RCC 7860 (cell line): ENCODE results near the gene BSDC1.
A peak's percentile ranks its signal among the peaks of the same experiment; 100 is the strongest.
"Not testable (repeated sequence)": the region's sequence is repeated elsewhere in the genome, so short reads cannot be mapped to it uniquely, and the experiment has no call there.

ENCODE experiments used
- DNase-seq: peaks from one replicate; pipeline ENCODE4 v3.0.0-alpha.2; 2015; ENCODE audit warnings: low spot score
- FAIRE-seq: peaks from 2 replicates; lab custom pipeline; 2012; peaks lifted over from hg19 to GRCh38; lab: Jason Lieb, UNC

The BSDC1 gene

DNA sequence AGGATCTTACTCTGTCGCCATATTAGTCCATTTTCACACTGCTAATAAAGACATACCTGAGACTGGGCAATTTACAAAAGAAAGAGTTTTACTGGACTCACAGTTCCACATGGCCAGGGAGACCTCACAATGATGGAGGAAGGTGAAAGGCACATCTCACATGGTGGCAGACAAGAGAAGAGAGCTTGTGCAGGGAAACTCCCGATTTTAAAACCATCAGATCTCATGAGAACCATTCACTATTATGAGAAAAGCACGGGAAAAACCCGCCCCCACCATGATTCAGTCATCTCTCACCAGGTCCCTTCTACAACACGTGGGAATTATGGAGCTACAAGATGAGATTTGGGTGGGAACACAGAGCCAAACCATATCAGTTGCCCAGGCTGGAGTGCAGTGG is 2.3 kb upstream of the BSDC1 start:
- FAIRE-seq, DNase-seq: not testable (repeated sequence)

DNA sequence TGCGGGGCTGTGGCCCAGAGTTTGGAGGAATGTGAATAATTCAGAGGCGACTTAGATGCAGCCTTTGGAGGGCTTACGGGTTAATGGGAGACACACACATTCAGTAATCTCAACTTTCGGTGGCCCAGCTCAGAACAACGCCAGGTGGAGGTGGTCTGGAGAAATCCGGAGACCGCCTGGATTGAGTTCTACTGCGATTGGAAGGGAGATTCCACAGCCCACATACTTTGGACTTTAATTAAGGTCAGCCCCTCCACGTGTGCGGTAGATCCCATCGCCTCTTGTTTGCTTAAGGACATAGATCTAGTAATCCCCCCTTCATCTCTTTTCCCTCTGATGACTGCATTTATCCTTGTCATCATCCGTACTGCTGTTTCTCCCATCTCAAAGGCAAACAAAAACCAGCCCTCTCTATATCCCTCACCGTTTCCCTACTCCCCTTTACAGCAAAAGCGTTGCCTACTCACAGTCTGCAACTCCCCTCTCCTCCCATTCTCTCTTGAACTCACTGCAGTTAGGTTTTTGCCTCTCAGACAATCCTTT is 720 bp upstream of the BSDC1 start:
- FAIRE-seq (no peak), DNase-seq (no peak)

DNA sequence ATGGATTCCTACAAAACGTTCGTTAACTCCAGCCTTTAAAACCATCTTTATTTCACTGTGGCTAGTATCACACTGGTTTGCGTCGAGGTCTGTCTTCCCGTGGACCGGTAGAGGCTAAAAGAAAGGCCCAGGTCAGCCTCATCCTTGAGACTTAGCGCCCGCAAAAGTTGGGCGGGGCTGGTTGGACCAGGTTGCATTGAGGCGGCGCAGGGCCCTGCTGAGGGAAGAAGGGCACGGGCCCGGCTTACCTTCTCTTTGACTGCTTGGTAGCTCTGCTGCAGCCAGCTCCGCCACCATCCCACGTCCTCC is 455 bp downstream of the BSDC1 start:
- FAIRE-seq (no peak), DNase-seq (no peak)

DNA sequence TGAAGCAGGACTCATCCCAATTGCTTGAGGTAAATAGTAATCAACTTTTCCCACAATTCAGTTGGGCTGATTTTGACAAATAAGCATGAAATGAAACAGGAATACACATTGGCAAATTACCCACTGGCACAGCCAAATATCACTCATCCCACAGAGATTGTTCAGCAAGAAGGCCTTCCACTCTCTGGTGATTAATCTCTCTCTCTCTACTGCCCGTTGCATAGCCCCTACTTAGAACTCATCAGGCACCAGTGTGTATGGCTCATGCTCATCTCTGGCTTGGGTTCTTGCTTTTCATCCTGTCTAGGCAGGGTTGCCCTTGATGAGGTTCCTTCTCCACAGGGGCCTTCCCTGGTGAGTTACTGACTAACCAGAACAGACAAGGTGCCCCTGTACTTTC is 1.1 kb downstream of the BSDC1 start:
- no peak for FAIRE-seq
- peak; percentile 46 for DNase-seq

DNA sequence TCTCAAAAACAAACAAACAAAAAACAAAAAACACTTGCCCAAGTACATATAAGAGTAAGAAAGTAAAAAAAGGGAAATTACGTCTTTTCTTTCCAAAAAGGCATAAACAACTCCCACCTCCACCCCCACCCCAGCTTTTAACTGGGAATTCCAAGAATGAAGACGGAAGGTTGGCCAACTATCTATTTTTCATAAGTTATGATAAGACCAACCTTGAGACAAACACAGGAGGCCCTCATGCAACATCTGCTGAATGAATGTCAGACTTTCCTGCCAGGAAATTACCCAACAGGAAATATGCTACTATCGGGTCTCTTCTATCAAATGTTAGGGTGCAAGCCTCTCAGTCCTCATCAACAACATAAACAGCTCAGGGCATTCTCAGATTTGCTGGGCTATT is 1.9 kb downstream of the BSDC1 start:
- FAIRE-seq (no peak), DNase-seq (no peak)

DNA sequence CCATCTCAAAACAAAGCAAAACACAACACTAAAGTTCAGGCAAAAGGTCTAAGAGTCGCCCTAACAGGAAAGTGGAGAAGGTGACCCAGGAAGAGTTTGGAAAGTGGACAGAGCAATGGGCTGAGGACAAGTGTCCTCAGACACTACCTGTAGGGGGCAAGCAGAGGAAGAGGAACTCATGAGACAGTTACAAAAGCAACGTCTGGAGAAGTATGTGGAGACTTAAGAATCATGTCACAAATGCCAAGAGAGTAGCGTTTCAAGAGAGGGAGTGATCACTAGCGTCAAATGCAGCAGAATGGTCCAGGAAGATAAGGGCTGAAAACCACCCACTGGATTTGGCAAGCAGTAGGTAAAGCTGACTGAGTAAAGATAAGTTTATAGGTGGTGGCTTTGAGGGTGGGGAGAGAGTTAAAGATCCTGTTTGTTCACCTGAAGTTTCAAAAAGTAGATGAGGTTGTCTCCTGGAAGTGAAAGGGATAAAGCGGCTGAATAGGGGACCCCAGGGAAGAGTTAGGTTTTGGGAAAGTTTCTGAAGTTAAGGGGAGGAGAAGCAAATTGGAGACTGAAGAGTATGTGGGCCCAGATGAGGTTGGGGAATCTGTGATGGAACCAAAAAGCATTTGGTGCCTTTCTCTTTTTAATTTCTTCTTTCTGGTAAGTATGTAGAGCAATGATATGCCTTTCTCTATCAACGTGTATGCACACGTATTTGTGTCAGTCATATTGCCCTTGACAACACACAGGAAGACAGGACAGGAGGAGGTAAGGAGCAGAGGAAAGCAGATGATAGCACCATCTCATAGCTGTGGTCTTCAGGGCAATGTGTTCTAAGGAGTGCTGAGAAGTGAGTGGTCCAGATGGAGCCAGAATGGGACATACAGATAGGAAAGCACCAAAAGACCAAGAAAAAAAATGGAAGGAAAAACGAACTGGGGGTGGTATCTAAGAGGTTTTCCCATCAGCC is 3.1 kb downstream of the BSDC1 start:
- DNase-seq (no peak), FAIRE-seq (no peak)

DNA sequence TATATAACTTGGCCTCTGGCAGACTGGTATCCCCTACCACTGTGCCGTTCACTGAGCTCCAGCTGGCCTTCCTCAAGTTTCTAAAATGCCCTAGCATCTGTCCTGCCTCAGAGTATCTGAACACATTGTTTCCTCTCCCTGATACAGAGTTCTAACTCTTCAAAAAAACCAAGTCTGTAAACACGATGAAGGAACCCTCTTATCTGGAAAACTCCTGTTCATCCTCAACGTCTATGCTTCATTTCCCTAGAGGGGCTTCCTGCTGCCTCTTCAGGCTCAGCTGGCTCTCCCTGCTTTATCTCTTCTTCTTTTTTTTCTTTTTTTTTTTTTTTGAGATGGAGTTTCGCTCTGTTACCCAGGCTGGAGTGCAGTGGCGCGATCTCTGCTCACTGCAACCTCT is 5.6 kb downstream of the BSDC1 start:
- FAIRE-seq (no peak), DNase-seq (no peak)

DNA sequence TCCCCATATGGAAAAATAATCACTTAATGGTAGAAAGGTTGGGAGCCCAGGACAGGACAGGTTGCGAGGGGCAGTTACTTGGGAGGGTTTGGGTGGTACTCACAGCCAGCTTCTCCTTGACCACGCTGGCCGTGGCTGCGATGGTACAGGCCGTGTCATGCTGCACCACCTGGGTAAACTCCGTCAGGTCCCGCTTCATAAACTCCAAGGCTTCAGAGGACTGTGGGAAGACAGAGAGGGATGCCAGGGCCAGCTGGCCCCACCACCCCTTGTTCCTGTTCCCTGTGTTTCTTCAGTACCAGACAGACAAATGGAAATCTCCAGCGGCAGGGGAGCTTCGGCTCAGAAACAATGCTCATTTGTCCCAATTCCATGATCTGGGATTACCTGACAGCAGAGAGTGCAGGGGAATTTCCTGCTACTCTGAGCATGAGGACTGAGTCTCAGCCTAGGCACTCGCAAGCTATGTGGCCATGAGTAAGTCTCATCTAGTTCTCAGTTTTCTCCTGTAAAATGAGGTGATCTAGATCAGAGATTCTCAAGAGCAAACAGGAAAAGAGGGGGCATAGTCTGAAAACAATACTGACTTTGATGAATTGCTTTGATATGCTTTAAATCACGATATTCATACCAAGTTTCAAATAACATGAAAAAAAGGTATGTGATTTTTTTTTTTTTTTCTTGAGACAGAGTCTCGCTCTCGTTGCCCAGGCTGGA is 7.4 kb downstream of the BSDC1 start:
- DNase-seq (no peak), FAIRE-seq (no peak)

DNA sequence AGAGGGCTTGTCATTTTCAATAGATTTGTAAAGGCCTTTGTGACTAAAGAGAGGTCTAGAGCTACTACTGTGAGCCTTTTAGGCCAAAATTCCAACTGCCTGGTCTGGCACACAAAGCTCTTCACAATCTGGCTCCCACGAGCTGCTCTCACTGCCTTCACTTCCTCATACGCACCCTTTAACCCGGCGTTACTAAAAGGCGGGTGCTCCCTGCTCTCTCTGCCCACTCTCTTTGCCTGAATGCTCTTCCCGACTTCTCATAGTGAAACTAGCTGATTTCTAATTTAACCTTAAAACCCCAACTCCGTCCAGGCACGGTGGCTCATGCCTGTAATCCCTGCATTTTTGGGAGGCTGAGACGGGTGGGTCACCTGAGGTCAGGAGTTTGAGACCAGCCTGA is 14.2 kb downstream of the BSDC1 start:
- FAIRE-seq (no peak), DNase-seq (no peak)

DNA sequence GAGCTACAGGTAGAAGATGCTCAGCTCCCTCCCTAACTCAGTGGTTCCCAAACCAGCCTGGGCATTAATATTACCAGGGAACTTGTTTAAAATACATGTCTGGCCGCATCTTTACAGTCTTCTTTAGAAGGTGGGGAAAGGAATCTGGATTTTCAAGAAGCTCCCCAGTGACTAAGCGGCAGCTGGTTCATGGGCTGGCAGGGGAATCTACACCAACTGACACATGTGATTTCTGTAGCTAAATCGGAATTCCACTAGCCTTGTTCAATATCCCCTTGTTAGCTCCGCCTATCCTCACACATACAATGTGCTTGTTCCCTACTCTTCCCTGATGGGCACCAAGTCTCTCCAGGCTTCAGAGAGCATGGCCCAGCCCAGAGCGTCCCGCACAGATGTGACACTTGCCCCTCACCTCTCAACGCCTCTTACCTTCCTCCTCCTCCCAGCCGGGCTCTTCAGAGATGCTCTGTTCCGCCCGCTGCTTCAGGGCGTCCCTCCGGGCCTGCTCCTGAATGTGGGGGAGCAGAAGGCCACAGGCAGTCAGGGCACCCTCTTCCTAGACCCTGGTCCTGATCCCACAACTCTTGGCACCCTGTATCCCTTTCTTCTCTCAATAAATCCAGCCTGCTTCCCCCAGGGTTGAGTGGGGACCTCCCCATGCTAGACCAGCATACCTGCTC is 16.6 kb downstream of the BSDC1 start:
- FAIRE-seq = no peak
- DNase-seq = no peak

DNA sequence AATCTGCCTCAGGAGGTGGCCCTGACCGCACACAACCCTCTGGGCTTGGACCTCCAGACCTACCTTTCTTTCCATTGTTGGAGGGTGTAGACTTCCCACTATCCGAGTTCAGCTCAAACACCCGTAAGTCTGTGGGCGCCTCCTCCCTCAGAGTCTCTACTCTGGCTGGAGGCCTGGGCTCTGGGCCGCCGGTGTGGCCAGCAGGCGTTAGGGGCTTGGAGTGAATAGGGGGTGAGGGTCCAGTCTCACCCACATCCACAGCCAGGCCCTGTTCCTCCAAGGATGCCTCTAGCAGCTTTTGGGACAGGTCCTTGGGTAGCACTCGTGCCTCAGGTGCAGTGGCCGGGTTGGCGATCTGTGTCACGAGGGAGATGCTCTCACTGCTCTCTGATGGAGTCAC is 18.0 kb downstream of the BSDC1 start:
- FAIRE-seq = no peak
- DNase-seq = no peak

DNA sequence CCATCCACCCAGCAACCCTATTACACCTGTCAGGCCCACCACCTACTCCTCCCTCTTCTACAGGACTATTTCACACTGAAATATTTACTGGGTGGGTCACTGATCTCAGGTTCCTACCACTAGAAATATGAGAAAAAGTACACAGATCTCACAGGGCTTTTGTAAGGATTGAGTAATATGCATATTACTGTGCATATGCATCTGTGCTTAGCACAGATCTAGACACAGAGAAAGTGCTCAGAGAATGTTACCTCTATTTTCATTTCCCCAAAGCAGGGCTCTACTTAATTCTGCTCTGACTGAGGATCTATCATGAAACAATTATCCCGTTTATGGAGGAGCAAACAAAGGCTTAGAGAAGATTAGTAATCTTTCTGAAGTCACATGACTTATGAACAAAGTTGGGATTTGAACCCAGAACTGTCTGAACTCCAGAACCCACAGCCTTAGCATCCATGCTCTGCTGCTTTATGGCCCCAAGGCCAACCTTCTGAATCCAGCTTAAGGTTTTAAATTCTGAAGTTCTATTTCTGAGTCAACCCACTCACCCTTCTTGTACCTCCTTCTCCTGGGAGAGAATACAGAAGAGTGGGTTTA is 20.1 kb downstream of the BSDC1 start:
- DNase-seq (no peak), FAIRE-seq (no peak)

DNA sequence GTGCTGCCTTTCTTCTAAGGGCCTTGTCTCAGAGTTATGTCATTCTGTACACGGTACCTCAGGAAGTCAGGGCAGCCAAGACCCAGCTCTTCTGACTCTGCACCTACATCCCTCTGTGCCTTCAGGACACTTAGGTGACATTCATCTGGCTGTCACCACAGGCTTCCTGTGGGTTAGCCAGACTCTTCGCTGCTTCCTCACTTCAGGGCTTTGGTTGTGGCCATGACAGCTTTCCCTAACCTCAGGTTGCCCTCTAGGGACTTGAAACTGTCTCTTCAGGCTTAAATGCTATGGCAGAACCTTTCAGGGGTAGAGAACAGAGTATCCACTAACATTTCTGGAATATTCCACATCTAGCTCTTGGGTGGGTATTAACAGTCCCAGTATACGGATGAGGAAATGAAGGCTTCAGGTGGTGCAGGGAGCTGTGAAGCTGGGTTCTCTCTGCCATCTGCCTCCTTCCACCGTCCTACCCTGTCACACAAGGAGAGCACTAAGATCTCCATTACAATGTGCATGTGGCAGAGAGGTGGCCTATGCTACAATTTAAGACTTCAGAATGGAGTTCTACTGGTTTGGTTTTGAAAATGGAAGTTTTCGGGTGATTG is 22.0 kb downstream of the BSDC1 start:
- DNase-seq (no peak), FAIRE-seq (no peak)

DNA sequence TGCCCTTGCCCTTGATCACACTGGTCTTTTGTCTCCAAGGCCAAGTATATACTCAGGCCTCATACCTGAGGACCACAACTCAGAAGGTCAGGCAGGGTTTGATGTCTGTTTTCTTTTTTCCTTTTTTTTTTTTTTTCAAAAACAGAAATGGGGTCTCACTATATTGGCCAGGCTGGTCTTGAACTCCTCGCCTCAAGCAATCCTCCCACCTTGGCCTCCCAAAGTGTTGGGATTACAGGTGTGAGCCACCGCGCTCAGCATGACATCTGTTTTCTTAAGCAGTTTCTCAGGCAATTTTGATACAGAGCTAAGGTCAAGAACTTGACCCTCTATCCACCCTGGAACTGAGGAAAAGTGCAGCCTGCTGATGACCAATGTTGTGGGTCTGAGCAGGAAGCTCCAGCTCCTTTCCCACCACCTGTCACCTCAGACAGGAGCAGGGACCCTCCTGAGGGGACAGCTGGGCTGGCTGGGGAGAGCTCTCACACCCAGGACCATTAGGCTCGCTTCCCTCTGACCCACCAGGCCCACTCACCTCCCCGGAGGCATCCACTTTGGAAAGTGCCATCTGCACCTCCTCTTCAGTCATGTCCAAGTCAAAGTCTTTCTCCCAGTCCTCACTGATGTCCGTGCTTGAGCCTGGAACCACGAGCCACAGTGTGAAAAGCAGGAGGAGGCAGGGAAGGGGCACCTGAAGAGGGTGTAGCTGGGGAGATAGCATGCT is 26.2 kb downstream of the BSDC1 start:
- FAIRE-seq (no peak), DNase-seq (no peak)

DNA sequence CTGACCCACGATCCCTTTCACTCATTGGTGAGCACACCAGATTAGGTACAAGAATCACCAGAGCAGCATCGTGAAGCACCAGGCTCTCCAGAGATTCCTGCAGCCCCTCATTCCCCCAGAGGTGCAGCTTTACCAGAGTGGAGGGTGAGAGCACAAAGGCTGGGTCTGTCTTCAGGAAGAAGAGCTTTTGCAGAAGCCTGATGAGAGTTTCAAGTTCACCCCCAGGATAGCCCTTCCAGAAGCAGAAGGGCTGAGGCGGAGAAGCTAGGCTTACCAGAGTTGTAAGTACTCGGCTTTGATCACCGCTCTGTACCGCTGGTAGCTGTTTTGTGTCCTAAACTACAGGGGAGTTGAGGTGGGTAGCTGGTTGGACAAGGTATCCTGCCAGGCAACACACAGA is 28.8 kb downstream of the BSDC1 start:
- no peak for FAIRE-seq
- no peak for DNase-seq

DNA sequence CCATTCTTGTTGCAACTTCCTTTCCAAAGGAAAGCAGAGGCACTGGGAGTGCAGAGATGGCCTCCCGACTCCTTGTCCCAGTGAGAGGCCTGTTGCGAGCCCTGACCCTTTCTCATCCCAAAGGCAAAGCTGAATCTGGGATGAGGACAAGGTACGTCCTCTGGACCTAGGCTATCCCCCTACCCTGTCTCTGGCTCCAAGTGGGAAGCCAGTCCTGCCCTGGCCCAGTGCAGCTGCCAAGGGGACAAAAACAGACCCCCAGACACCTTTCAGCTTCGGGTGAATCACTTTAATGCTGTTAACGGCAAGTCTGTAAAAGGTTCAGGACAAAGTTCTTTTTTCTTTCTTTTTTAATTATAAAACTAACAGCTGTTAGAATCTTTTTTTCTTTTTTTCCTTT is 29.4 kb downstream of the BSDC1 start:
- DNase-seq (no peak), FAIRE-seq (no peak)

DNA sequence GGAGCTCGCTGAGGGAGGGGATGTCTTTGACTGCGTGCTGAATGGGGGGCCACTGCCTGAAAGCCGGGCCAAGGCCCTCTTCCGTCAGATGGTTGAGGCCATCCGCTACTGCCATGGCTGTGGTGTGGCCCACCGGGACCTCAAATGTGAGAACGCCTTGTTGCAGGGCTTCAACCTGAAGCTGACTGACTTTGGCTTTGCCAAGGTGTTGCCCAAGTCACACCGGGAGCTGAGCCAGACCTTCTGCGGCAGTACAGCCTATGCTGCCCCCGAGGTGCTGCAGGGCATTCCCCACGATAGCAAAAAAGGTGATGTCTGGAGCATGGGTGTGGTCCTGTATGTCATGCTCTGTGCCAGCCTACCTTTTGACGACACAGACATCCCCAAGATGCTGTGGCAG is 30.5 kb downstream of the BSDC1 start:
- FAIRE-seq (no peak), DNase-seq (no peak)

DNA sequence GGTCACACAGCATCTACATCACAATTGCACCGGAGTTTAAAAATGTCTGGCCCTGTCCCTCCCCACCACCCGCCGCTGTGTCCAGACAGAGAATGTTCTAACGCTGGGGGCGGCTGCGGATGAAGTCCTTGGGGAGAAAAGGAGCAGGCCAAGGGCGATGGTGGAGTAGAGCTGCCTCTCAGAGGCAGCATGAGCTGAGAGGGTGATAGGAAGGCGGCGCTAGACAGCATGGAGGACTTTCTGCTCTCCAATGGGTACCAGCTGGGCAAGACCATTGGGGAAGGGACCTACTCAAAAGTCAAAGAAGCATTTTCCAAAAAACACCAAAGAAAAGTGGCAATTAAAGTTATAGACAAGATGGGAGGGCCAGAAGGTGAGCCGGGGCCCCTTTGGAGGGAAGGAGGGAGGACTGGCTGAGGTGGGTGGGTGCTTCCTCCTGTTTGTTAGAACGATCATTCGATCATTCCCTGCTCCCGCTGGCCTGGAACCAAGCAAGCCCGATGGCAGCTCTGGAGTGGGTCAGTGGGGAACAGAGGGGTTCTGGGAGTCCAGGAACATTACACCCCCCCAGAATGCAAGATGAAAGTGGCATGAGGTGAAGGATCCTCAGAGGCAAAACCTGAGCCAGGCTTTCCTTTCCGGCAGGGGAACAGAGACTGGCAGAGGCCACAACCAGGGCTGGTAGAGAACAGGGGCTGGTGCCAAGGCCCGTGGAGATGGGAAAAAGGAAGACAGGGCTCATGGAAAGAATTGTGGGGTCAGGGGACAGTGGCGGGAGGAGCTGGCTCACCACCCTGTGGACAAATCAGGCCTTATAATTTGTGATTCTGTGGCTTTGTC is 31.5 kb downstream of the BSDC1 start, which contains the start of the genes FAM229A and TSSK3:
Gene FAM229A (minus strand): TSS at position 12 of the 840 bp plus-strand sequence. CDS start 394 bp downstream, outside the sequence.
Gene TSSK3 (plus strand): TSS at position 66 of the 840 bp plus-strand sequence. CDS start 163 bp downstream, at position 229.
- FAIRE-seq (no peak), DNase-seq (no peak)
